ENCODE measurements around the gene DCLK2.

DCLK2 gene

GRCh38 chr4:150247184-150247583 lies 168.9 kb downstream of the DCLK2 start:
- DNase-seq, result no peak

- no peak for DNase-seq
These were observed 169.9 kb downstream of the DCLK2 start for GRCh38 chr4:150248181-150248580.

- DNase-seq, result no peak
These were observed 172.2 kb downstream of the DCLK2 start for GRCh38 chr4:150250293-150250997.

GRCh38 chr4:150250998-150251651 lies 172.9 kb downstream of the DCLK2 start:
- no peak for DNase-seq

- DNase-seq, result no peak
These were observed 173.5 kb downstream of the DCLK2 start for GRCh38 chr4:150251752-150252190.

GRCh38 chr4:150252306-150252705 lies 174.1 kb downstream of the DCLK2 start:
- no peak for DNase-seq

- DNase-seq, result no peak
These were observed 174.5 kb downstream of the DCLK2 start for GRCh38 chr4:150252741-150253140.

GRCh38 chr4:150253416-150253815 lies 175.2 kb downstream of the DCLK2 start:
- no peak for DNase-seq

GRCh38 chr4:150253965-150254630 lies 175.9 kb downstream of the DCLK2 start:
- DNase-seq, result no peak

GRCh38 chr4:150255610-150256224 lies 177.5 kb downstream of the DCLK2 start:
- DNase-seq, result no peak

- DNase-seq, result no peak
These were observed 178.0 kb downstream of the DCLK2 start for GRCh38 chr4:150256225-150256620.

GRCh38 chr4:150256841-150257730 lies 178.8 kb downstream of the DCLK2 start:
- DNase-seq, result no peak

GRCh38 chr4:150258569-150258968 lies 180.3 kb downstream of the DCLK2 start:
- no peak for DNase-seq

GRCh38 chr4:150259861-150260567 lies 181.8 kb downstream of the DCLK2 start:
- DNase-seq, result no peak

- no peak for DNase-seq
These were observed 183.3 kb downstream of the DCLK2 start for GRCh38 chr4:150261571-150261970.

GRCh38 chr4:150262611-150263010 lies 184.4 kb downstream of the DCLK2 start:
- DNase-seq, result no peak

GRCh38 chr4:150264595-150265161 lies 186.4 kb downstream of the DCLK2 start:
- no peak for DNase-seq

GRCh38 chr4:150265806-150266205 lies 187.6 kb downstream of the DCLK2 start:
- no peak for DNase-seq

GRCh38 chr4:150268444-150268843 lies 190.2 kb downstream of the DCLK2 start:
- no peak for DNase-seq

- no peak for DNase-seq
These were observed 200.0 kb downstream of the DCLK2 start for GRCh38 chr4:150278206-150278605.

- no peak for DNase-seq
These were observed 202.0 kb downstream of the DCLK2 start for GRCh38 chr4:150280081-150280895.

Data from activated CD8-positive, alpha-beta memory T cell treated with anti-CD3 and anti-CD28 coated beads for 24 hours (primary cell).